ENCODE measurements around the gene SLC66A2.

Gene SLC66A2

GRCh38 chr18:79934311-79935097 lies 16.9 kb downstream of the SLC66A2 start:
- no peak for TF ChIP-seq ZFX (IDR thresholded peaks at IDR 0.05)
- TF ChIP-seq, protein P1, sequence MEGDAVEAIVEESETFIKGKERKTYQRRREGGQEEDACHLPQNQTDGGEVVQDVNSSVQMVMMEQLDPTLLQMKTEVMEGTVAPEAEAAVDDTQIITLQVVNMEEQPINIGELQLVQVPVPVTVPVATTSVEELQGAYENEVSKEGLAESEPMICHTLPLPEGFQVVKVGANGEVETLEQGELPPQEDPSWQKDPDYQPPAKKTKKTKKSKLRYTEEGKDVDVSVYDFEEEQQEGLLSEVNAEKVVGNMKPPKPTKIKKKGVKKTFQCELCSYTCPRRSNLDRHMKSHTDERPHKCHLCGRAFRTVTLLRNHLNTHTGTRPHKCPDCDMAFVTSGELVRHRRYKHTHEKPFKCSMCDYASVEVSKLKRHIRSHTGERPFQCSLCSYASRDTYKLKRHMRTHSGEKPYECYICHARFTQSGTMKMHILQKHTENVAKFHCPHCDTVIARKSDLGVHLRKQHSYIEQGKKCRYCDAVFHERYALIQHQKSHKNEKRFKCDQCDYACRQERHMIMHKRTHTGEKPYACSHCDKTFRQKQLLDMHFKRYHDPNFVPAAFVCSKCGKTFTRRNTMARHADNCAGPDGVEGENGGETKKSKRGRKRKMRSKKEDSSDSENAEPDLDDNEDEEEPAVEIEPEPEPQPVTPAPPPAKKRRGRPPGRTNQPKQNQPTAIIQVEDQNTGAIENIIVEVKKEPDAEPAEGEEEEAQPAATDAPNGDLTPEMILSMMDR (conservative IDR thresholded peaks at IDR 0.05): no peak
- no peak overlapping the region for H3K27ac ChIP-seq

- TF ChIP-seq, protein P1 (conservative IDR thresholded peaks at IDR 0.05): no peak
- TF ChIP-seq ZFX (IDR thresholded peaks at IDR 0.05): no peak
- no peak overlapping the region for H3K27ac ChIP-seq
Observed at GRCh38 chr18:79933765-79934164, 17.7 kb downstream of the SLC66A2 start.

DNA sequence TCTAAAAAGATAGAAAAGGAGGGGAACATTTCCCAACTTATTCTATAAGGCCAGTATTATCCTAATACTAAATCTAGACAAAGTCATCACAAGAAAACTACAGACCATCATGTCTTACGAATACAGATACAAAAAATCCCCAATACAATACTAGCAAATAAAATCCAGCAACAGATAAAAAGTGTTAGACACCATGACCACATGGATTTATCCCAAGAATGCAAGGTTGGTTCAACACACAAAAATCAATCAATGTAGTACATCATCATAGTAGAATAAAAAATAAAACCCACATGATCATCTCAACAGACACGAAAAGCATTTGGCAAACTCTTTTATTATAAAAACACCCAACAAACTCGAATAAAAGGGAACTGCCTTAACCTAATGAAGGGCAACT lies 18.5 kb downstream of the SLC66A2 start:
- TF ChIP-seq, protein P1 (conservative IDR thresholded peaks at IDR 0.05): no peak
- TF ChIP-seq ZFX (IDR thresholded peaks at IDR 0.05): no peak
- no peak overlapping the region for H3K27ac ChIP-seq

GRCh38 chr18:79931475-79931874 lies 20.0 kb downstream of the SLC66A2 start:
- TF ChIP-seq ZFX (IDR thresholded peaks at IDR 0.05): no peak
- TF ChIP-seq, protein P1 (conservative IDR thresholded peaks at IDR 0.05): no peak
- H3K27ac ChIP-seq: no peak overlapping the region

- TF ChIP-seq ZFX (IDR thresholded peaks at IDR 0.05): no peak
- TF ChIP-seq, protein P1 (conservative IDR thresholded peaks at IDR 0.05): no peak
Observed at GRCh38 chr18:79930020-79930642, 21.3 kb downstream of the SLC66A2 start.

DNA sequence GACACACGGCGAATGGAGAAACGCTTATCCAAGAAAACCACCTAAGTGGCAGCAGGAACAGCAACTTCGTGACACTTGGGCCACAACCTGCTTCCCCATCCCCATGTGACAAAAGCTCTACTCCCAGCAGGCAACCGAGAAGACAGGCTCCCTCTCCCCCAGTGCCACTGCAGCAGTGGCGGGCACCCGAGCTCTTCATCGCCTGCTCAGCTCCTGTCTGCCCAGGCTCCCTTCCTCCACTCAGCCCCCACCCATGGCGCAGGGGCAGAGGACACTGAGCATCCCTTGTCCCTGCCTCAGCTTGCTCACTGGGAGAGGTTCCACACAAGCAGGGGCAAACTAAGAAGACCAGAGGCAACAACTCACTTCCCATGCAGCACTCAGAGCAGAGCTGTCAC lies 22.9 kb downstream of the SLC66A2 start:
- TF ChIP-seq, protein P1 (conservative IDR thresholded peaks at IDR 0.05): no peak
- no peak for TF ChIP-seq ZFX (IDR thresholded peaks at IDR 0.05)
- H3K27ac ChIP-seq: no peak overlapping the region

More at GRCh38 chr18:79930020-79930642, 21.3 kb downstream of the SLC66A2 start:
- H3K27ac ChIP-seq: no peak overlapping the region

All from C4-2B (cell line).